Right lobe of liver (tissue), 4 donors: ENCODE measurements around the gene ANO9.

ENCODE experiments used
- POLR2A ChIP-seq: fragments of 450-650 bp; IDR thresholded peaks from one replicate; pipeline ENCODE4 v1.6.1; 2017; ENCODE audit warnings: antibody characterized with exemption, mild to moderate bottlenecking
- TF ChIP-seq, protein P1 (sequence below), 4 donors: fragments of 200-600 bp in 3 of 4; fragments of 450-650 bp in 1 of 4; IDR thresholded peaks; one replicate each; pipeline versions ENCODE4 v1.5.1 to v1.8.0; 2016 to 2022; ENCODE audit warnings: antibody characterized with exemption in 4 of 4, mild to moderate bottlenecking in 2 of 4
- donor health status: DM: no; HTN: no; CAD: no.
- donor health status: DM: no; HTN: no; CAD: no.
- donor health status: DM: no; HTN: yes; CAD: no.

DNA sequence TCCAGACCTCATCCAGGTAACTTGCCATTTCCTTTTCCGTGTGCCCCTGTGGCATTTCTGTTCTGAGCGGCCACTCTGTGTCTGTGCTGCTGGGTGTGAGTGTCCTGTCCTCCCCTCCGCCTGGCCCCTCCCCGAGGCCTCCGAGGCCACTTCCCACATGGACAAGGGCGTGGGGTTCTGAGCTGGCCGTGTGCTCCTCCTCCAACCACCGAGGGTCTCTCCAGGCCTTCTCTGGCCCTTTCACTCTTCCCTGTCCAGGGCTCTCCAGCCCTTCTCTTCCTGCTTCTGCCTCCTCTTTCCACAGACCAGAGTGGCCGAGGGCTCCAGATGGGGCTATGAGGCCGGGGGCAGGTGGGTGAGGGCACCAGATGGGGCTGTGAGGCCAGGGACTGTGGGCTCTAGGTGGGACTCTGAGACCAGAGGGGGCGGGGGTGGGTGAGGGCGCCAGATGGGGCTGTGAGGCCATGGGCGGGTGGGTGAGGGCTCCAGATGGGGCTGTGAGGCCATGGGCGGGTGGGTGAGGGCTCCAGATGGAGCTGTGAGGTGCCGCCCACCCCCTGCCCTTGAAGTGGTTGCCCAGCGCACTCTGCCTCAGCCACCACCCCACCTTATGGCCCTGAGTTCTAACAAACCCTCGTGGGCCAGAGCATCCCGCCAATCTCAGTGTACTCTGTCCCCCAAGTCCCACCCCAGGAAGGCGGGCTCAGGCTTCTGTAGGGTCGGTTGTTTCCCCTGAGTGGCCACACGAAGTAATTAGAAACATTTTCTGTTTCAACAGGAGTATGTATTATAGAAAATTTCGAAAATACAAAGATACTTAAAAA, 32.4 kb upstream of the ANO9 start:
- TF ChIP-seq, protein P1, sequence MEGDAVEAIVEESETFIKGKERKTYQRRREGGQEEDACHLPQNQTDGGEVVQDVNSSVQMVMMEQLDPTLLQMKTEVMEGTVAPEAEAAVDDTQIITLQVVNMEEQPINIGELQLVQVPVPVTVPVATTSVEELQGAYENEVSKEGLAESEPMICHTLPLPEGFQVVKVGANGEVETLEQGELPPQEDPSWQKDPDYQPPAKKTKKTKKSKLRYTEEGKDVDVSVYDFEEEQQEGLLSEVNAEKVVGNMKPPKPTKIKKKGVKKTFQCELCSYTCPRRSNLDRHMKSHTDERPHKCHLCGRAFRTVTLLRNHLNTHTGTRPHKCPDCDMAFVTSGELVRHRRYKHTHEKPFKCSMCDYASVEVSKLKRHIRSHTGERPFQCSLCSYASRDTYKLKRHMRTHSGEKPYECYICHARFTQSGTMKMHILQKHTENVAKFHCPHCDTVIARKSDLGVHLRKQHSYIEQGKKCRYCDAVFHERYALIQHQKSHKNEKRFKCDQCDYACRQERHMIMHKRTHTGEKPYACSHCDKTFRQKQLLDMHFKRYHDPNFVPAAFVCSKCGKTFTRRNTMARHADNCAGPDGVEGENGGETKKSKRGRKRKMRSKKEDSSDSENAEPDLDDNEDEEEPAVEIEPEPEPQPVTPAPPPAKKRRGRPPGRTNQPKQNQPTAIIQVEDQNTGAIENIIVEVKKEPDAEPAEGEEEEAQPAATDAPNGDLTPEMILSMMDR (IDR thresholded peaks at IDR 0.05) = no peak
- TF ChIP-seq POLR2A = no peak
